ENCODE data around the gene HS3ST3A1.
A peak's percentile ranks its signal among the peaks of the same experiment; 100 is the strongest.

HS3ST3A1 gene

DNA sequence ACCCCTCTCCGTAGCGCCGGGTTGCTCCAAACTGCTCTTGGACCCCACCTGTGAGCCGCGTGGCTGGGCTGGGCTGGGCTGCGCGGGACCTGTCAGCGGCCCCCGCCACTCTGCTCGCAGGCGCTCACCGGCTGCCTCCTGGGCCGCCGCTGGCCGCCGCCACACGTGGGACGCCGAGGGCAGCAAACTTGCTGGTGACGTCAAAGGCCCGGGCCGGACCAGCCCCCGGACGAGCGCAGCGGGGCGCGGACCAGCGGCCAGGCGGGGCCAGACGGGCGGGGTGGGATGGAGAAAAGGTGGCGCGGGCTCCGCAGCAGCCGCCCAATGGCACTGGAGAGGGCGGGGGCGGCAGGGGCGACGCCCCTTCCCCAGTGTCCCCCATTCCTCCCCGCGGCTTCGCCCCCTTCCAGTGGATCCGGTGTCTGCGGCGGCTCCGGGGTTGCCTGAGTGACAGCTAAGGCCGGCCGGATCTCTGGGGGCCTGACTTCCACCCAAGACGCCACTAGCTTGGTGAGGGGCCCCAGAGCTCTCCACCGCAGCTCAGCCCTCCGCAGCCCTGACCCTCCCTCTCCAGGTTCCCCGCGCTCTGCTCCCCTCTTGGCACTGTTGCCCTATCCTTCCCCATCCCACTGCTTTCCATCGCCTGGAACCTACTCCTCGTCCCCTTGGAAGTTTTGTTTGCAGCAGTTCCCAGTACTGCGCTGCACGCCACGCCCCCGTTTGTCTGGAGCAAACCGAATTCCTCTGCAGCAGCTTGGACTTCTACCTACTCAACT is at the start of gene HS3ST3A1:
Gene HS3ST3A1 (minus strand): TSS at position 154 of the 776 bp plus-strand sequence. CDS start 800 bp downstream, outside the sequence.
- DNase-seq: peak; percentile 45

DNA sequence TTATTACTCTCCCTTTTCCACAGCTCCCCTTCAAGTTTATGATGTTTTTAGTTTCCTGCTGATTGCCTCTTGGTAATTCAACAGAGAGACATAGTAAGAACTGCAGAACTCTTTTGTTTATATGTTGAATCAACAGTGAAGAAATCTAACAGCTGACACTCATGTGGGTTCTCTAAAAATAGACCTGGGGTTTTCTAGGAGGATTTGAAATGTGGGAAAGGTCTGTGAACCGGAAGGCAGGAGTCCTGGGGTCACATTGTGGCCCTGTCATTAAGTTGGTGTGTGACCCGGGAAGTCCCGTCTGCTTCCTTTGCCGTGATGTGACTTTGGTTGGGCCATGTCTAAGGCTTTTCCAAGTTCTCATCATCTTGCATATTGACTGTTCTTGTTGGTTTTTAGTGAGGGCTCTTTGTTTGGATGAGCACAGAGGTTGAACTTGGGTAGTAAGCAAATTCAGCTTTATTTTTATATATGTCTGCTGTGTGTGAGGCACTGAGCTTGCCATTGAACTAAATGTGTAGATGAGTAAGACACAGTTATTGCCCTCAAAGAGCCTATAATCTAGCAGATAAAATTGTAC is 48.5 kb upstream of the HS3ST3A1 start:
- DNase-seq: no peak

DNA sequence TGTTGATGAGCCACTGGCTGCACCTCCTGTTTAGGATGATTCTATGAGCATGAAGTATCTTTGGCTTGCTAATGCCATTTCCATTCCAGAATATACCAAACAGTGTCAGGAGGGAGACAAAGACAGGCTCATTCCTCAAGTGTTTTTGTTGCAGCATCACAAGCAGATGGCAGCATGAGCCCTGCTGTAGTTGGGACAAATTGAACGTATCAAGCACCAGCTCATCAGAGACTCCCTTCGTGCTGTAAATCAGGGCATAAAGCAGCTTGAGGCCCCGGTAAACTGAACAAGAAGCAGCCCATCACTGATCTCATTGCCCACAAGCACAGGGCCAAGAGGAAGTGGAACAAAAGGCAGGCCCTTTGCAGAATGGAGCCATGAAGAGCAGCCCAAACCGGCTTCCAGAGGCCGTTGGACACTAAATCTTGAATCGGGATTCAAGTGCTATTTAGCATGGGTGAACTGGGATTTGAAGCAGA is 45.9 kb upstream of the HS3ST3A1 start:
- no peak for DNase-seq

DNA sequence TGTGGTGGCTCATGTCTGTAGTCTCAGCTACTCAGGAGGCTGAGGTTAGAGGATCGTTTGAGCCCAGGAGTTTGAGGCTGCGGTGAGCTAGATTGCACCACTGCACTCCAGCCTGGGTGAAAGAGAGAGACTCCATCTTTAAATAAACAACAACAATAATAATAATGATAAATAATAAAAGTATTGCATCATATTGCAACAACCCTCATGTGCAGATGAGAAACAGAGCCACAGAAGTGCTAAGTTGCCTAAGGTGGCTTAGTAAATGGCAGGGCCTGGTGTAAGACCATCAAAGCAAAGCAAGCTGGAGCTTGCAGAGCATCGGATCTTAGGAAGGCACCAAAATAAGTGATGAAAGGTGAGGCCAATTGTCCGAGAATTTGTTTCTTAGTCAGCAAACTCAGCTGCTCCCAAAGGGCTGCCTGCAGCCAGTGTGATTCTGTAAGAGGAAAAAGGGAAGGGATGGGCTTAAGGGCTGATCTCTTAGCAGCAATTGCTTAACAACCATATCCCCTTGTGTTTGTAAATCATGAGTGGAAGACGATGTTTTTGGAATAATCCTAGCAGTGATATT is 45.3 kb upstream of the HS3ST3A1 start:
- no peak for DNase-seq

DNA sequence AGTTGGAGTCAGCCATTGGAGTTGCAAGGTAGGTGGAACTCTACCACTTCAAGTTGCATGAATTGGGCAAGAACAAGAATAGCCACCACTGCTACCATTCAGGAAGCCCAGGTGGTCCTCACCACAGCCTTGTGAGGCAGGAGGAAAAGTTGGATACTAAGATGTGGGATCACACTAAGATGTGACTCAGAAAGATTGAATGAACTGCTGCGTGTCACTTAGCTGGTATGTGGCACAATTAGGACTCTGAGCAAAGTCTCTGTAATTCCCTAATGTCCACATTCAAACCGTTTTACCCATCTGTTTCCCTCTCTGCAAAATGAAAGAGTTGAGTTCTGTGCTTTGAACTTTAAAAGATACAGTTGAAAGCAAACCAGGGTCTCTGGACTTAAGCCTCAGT is 44.7 kb upstream of the HS3ST3A1 start:
- DNase-seq: no peak

DNA sequence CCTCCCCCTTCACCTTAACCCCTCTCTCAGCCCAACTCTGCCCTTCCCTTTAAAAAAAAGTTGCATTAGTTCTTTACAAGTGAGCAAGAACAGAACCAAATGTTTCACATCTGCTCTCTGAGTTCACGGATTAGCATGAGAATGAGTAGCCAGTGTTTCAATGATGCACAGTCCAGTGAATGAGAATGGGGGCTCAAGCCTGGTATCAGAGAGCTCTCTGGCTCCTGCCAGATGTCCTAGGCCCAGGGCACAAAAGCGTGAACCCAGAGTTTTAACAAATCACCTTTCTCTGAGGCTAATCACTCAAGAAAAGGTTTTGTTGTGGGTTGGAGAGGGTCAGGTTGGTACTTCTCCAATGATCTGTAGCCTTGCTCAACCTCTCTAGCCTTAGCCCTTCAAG is 41.5 kb upstream of the HS3ST3A1 start:
- DNase-seq: no peak

DNA sequence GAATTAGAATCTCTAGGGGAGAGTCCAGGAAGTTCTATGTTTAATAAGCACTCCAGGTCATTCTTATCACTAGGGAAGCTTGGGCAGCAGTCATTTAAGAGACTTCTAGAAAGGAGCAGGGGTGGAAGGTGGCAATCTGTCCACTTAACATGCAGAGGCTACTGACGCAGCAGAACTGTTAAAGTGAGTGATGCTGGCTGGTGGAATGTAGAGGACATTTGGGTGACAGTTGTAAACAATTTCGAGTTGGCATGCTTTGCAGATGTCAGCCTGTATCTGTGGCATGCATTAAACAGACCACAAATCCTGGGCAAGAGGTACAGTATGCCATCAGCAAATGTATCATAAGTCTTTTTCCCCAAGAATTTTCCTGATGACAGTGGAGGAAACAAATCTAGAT is 40.5 kb upstream of the HS3ST3A1 start:
- no peak for DNase-seq

DNA sequence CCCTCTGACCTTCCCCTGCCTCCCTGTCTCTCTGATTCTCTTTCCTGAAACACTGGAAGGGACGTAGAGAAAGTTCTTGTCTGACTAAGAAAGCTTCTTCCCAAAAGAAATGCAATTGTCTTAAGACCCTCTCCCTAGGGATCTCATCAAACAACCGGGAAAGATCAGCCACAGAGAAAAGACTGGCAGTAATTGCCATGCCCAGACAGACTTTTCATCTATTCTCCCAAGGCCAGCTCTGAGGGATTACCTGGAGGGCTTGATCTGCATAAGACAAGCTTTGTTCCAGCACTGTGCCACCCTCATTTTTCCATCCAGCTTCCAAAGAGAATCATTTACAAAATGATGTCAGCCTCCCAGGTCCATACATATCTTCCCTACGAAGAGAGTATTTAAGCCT is 38.8 kb upstream of the HS3ST3A1 start:
- DNase-seq: no peak

DNA sequence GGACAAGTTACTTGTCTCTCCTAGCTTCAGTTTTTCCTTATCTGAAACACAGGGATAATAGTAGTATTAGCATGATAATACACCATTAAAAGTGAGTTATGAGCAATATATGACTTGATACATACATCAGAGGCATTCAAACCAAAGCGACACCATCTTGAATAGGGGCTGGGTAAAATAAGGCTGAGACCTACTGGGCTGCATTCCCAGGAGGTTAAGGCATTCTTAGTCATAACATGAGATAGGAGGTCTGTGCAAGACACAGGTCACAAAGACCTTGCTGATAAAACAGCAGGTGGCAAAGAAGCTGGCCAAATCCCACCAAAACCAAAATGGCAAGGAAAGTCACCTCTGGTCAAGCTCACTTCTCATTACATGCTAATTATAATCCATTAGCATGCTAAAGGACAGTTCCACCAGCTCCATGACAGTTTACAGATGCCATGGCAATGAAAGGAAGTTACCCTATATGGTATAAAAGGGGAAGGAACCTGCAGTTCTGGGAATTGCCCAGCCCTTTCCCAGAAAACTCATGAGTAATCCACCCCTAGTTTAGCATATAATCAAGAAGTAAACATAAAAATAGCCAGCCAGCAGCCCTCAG is 37.2 kb upstream of the HS3ST3A1 start:
- DNase-seq: peak; percentile 4

DNA sequence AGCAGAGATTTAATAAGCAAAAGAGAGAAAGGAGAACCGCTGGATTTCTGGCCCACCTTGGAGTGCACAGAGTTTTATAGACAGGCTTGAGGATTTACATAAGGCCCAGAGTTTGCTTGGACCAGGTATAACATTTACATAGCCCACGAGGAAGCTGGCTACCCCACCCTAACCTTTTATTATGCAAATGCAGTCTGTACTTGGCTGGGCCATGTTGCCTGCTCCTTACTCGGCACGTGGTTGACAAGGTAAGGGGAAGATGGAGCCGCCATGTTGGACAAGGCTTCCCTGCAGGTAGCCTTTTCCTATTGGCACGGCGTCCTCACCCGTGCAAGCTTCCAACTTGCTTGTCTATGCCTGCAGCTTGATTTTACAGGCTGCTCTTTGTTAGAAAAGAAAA is 35.2 kb upstream of the HS3ST3A1 start:
- no peak for DNase-seq

DNA sequence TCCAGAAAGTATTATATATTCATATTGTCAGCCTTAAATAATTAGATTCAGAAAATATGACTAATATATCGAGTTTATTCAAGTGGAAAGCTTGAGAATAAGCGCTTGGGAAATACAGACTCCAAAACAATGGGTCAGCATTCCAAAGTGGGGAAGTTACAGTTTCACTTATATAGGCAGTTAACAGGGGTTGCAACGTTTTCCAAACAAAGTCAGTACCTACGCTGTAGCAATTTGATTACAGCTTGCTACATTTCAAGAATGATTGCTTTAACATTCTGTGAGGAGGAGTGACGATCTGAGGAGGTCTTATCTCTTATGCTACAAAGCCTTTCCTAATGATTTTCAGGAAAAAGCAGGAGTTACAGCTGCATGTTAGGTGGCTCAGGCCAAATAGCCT is 34.2 kb upstream of the HS3ST3A1 start:
- DNase-seq: no peak

DNA sequence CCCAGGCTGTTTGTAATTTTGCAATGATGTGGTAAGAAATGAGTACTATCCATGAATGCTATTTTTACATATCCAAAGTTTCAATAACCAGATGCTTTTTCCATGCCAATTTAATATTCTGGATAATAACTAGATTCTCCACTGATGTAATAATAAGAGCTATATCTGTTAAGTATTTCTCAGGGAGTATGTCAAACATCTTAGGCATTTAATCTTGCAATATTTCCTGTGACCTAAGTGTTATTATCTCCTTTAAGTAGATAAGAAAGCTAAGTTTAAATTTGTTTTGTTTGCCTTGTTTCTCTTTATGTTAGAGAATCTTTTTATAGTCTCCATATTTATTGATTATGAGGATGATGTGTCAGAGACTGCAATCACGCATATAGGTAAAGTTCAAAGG is 32.3 kb upstream of the HS3ST3A1 start:
- DNase-seq: no peak

DNA sequence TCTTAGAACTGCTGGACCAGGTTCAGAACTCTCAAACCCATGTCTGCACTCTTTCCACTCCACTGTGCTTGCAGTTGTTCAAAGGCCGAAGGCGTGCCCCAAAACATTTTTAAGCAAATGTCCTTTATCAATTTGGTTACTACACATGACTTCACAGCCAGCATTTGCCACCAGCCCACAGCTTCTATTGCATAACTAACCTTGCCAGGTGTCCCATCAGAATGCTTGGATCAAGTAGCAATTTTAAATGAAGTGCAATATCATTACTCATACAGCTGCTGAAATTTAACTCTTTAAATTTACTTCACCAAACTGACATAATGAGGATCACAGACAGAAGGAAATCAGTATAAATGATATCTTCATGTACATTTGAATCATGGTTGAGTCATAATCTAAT is 29.8 kb upstream of the HS3ST3A1 start:
- no peak for DNase-seq

DNA sequence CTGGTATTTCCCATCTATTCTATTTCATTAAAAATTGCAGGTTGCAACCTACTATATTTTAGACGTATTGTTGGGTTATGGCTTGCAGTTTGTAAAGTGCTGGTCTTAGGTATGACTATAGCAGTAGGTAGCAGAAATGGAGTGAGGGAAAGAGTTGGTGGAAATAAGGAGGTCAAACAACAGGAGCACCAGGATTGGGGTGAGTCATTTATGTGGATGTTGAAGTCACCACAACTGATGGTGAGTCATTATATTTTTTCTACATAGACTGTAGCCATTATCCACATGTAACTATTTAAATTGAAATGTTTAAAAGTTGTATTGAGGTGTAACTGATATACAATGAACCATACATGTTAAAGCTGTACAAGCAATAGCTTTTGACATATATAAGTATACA is 25.0 kb upstream of the HS3ST3A1 start:
- no peak for DNase-seq

DNA sequence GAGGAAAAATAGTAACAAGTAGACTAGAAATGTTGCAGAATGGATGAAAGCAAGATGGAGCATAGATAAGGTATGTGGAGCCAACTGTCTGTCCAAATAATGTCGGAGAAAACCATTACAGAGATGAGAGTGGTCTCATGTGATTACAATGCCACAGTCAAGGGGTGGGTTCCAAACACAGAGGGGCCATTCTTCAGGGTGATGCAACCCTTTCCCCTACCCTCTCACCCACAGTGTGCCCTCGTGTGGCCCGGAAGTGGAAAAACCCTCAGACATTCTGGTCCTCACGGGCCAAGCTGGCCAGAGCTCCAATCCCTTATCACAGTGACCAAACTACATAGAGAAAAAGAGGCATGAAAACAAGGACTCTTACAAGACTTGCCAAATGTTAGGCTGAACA is 17.7 kb upstream of the HS3ST3A1 start:
- no peak for DNase-seq

DNA sequence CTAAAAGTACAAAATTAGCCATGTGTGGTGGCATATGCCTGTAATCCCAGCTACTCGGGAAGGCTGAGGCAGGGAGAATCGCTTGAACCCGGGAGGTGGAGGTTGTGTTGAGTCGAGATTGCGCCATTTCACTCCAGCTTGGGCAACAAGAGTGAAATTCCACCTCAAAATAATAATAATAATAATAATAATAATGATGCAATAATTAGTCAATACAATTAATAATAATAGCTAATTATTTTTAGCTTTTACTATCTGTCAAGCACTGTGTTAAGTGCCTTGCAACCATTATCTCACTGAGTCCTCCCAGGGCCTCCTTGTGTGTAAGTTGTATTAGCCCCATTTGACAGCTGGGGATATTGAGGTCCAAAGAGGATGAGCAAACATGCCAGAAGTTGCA is 14.3 kb upstream of the HS3ST3A1 start:
- DNase-seq: no peak

DNA sequence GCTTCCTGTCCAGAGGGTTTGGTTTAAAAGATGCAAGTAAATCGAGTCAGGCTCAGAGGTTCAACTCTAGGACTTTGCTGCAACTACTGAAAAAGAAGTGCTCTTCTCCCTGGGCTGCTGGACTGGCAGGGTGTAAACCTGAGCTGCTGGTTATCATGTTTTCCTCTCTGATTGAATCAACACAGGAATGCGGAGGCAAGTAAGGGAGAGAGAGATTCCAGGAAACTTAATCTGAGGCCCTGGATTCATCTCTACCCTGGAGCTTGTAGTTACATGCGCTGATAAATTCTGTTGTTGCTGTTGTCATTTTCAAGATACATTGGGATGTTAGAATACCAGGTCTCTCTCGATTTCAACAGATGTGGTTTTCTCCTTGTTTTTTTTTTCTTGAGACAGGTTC is 8.2 kb upstream of the HS3ST3A1 start:
- no peak for DNase-seq

DNA sequence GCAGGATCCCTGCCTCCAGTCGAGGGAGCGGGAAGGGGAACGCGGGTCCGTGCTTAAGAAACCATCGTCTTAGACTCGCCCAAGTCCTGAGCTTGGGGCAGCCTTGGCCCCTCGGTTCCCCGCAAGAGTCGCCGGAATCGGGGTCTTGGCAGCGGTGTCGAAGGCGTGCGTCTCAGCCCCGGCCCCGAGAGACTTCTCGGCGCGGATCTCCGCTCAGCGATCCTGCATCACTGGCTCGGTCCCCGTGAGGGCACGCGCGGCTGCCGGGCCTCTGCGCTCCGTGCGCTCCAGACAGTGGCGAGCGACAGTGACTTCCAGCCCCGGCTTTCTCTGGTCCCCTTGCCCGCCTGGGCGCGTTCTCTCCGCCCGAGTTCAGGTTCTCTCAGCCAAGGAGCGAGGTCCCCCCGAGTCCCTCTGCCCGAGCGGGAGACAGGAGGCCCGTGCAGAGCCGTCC is 380 bp downstream of the HS3ST3A1 start:
- peak; percentile 41 for DNase-seq

DNA sequence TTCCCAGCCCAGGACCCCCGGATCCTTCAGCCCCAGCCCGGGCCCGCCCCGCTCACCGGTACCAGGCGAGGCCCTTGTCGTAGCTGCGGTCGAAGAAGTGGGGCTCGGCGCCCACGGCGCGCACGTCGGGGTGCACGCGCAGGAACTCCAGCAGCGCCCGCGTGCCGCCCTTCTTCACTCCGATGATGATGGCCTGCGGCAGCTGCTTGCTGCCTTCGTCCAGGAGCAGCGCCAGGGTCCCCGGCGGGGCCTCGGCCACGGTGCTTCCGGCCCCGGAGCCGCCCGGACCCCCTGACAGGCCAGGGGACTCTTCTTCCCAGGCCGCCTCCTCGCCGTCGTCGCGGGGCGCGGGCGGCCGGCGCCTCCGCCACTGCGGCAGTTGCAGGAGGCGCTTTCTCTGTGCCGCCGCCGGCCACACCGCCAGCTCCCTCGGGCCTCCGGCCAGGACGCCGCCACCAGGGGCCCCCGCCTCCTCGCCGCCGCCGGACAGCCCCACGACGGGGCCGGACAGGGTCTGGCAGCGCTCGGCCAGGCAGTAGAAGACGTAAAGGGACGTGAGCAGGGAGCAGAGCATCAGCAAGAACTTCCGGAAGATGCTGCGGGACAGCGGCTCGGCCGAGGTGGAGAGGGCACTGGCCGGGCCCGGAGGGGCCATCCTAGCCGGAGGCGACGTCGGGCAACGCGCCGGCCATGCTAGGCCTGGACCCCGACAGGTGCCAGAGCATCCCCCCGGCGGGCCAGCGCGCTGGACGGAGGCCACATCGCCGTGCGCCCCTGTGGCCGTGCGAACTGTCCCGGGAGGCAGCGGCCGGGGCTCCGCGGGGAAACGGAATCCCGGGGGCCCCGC is 1.0 kb downstream of the HS3ST3A1 start:
- peak; percentile 13 for DNase-seq

DNA sequence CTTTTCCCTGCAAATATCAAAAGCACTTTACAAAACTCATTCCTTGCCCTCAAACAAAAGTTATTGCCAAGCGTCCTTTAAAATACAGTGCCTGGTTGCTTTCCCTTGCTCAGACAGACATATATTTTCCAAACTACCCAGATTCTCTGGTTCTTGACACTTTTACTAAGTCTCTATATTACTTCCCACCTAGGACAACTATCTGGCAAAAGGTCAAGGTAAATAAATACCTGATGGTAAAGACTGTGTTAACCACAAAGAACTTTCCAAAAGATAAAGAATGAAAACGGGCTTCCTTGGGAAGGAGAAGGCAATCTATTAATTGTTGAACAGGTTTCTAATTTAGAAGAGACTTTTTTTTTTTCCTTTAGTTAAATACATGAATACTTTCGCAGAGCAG is 1.9 kb downstream of the HS3ST3A1 start:
- DNase-seq: no peak

DNA sequence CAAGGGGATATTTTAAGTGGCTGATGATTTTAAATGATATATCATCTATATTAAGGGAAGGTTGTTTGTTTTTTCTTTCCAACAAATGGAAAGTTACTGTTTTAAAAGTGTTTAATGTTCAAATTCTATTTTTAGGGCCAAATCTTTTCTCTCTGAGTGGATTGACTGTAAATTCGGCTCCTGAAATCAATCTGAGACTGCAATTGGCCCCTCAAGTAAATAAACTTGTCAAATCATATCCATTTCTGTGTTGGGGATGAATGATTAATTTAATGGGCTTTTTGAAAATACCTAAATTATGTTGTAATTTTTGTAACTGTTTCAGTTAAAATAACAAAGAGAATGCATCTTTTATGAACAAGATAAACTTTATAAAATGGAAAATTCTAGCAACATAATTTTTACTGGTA is 2.6 kb downstream of the HS3ST3A1 start:
- no peak for DNase-seq

DNA sequence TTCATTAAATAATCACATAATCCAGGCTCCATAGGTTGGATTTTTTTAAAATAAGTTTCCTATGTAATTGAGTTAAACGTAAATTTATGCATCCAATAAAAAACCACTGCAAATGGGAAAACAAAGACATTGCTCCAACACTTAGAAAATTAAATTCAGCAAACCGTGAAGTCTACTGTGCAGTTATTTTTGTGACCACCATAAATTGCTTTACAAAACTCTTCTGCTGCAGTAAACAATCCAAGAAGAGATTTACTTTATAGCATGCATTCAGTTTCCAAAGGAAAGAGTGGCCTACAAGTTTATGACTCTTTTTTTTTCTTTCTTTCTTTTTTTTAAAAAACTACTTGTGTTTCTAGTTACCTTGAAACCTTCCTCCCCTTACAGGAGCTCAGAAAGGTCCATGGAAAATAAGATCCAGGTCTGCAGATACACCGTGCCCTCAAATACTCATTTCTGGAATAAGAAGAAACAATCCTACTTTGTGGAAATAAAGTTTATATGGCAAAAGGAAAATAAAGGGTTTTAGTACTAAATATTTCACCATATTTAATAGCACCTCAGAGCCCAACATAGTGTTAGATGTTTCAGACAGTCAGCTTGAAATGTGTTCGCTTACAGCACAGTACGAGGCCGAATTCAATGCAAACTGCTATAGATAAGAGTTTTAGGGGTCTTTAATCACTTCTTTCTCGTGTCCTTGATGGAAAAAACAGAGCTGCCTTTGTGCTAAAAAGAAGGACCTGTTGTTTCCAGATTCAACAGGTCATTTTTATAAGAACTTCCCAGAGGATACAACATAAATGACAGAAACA is 3.2 kb downstream of the HS3ST3A1 start:
- no peak for DNase-seq
